ENCODE results near the gene ODAD3. TPM values are rescaled to one million over a fixed set of nuclear protein-coding genes. Genes with fewer than 3 reads are reported as not detected.

The ODAD3 gene
- total RNA-seq, 6 experiments from 2014 or later: 0.21 to 0.73 (median 0.54) TPM

DNA sequence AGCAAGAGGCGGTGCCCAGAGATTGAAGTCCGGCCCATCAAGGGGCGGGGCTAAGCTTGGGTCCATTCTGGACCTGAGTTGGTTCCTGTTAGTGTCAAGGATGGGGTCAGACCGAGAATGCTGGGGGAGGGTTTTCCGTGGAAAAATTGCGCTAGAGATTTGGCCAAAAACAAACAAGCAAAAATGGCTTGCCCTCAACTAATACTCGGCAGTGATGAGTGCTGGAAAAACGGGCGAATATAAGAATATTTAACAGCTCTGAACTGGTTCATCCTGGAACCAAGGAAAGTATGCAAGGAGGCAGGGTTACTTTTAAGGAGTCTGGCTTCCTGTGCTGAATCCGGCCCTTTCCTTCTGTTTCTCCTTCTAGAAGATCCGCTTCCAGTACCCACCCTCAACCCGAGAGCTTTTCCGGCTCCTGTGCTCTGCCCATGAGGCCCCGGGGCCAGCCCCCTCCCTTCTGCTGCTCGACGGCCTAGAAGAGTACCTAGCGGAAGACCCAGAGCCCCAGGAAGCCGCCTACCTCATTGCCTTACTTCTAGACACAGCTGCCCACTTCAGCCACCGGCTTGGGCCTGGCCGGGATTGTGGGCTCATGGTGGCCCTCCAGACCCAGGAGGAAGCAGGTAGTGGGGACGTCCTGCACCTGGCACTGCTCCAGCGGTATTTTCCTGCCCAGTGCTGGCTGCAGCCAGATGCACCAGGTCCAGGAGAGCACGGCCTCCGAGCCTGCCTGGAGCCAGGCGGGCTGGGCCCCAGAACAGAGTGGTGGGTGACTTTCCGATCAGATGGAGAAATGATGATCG is 59.6 kb downstream of the ODAD3 start:
- Histone ChIP-seq H3K9me3 (no peaks in the 10 kb centered on the region), H3K27me3 (no peaks in the 10 kb centered on the region), H3K4me1 (peaks cover 0 to 26% (median 13%) of the 10 kb centered on the region in 4 donors), H3K36me3 (no peaks in the 10 kb centered on the region), H3K4me3 (peak overlapping the region; percentile 48 to 73 (median 64)), H3K27ac (peak overlapping the region; percentile 68 to 93 (median 89))
- TF ChIP-seq, protein P1, sequence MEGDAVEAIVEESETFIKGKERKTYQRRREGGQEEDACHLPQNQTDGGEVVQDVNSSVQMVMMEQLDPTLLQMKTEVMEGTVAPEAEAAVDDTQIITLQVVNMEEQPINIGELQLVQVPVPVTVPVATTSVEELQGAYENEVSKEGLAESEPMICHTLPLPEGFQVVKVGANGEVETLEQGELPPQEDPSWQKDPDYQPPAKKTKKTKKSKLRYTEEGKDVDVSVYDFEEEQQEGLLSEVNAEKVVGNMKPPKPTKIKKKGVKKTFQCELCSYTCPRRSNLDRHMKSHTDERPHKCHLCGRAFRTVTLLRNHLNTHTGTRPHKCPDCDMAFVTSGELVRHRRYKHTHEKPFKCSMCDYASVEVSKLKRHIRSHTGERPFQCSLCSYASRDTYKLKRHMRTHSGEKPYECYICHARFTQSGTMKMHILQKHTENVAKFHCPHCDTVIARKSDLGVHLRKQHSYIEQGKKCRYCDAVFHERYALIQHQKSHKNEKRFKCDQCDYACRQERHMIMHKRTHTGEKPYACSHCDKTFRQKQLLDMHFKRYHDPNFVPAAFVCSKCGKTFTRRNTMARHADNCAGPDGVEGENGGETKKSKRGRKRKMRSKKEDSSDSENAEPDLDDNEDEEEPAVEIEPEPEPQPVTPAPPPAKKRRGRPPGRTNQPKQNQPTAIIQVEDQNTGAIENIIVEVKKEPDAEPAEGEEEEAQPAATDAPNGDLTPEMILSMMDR (IDR thresholded peaks at IDR 0.05): no peak
- TF ChIP-seq POLR2A (IDR thresholded peaks at IDR 0.05): peak; percentile 95
- intact Hi-C loops (cut with DNase I): no loop called here
- WGBS (ENCODE audit: insufficient coverage, low coverage, low lambda C conversion rate, missing lambda C conversion rate): 0% methylated on average over 18 of the region's 27 CpGs
- ATAC-seq (peak; percentile 18 to 28 (median 21)), DNase-seq (peak; percentile 81 to 85 (median 84))

DNA sequence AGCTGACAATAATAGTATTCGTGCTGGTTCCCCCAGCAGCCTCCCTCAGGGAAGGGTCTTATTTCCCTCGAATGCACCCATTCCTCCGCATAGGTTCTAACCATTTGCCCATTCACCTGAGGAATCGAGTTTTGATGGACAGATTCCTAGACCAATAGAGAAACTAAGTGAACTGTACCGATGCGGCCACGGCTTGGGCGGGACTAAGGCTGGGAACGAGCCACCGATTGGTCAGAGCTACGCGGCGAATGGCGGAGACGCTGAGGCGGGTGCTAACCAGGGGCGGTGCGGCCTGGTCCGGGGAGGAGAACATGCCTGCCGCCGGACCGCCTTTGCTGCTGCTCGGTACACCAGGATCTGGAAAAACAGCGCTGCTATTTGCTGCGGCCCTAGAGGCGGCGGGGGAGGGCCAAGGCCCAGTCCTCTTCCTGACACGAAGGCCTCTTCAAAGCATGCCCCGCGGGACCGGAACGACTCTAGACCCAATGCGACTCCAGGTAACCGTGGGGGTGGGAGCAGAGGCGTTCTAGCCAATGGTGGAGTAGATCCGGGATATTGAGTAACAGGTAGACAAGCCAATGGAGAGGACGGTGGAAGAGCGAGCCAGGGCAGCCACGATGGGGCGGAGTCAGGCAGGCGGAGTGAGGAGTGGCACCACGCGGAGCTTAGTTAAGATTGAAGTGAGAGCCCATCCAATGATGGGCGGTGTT is 60.3 kb downstream of the ODAD3 start, which contains the start of gene SWSAP1:
SWSAP1 (plus strand) TSS at position 234 of the 710 bp plus-strand sequence; CDS start at position 249, 15 bp downstream.
- TF ChIP-seq, protein P1 (IDR thresholded peaks at IDR 0.05): no peak
- no peak for TF ChIP-seq POLR2A (IDR thresholded peaks at IDR 0.05)
- ATAC-seq: peak; percentile 84 to 95 (median 92)
- DNase-seq: peak; percentile 98 to 99 (median 99)
- Histone ChIP-seq H3K27me3 (no peaks in the 10 kb centered on the region), H3K9me3 (no peaks in the 10 kb centered on the region), H3K4me1 (peaks cover 0 to 25% (median 11%) of the 10 kb centered on the region in 4 donors), H3K27ac (peak within 1 kb of the TSS; percentile 89 to 93 (median 89)), H3K4me3 (peak within 1 kb of the TSS; percentile 54 to 73 (median 64)), H3K36me3 (no peaks in the 10 kb centered on the region)
- intact Hi-C loops (cut with DNase I): no loop called here
- WGBS (ENCODE audit: insufficient coverage, low coverage, low lambda C conversion rate, missing lambda C conversion rate): under 1% methylated on average over 33 of the region's 44 CpGs

DNA sequence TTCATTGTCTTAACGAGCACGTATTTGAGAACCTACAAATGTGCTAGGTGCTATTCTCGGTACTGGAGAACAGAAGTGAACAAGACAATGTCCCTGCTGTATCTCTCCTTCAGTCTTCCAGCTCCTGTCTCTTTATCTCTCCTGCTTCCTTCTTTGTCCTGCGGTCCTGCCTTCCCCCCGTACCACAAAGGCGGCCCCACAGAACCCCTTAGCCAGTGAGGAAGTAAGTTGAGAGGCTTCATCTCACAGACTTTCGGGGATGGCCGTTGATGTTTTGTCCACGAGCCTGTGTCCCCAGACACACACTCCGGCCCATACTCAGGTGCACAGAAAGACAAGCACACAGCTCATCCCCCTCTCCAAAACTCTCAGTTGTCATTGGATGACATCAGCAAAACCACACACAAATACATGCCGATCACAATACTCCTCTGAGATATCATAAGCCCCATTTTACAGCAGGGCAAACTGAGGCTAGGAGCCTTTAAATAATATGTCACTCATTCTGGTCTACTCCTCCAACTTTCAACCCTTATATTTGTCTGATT is 61.0 kb downstream of the ODAD3 start:
- peak overlapping the region in 2 of 3 donors; percentile 64 to 73 for H3K4me3 ChIP-seq
- no peaks in the 10 kb centered on the region for H3K27me3 ChIP-seq
- no peak for TF ChIP-seq POLR2A (IDR thresholded peaks at IDR 0.05)
- TF ChIP-seq, protein P1 (IDR thresholded peaks at IDR 0.05): no peak
- H3K36me3 ChIP-seq: no peaks in the 10 kb centered on the region
- intact Hi-C loops (cut with DNase I): no loop called here
- no peak for ATAC-seq
- peak overlapping the region; percentile 71 to 89 (median 76) for H3K27ac ChIP-seq
- H3K9me3 ChIP-seq: no peaks in the 10 kb centered on the region
- 34% methylated on average over 11 of the region's 11 CpGs for WGBS (ENCODE audit: insufficient coverage, low coverage, low lambda C conversion rate, missing lambda C conversion rate)
- peaks cover 0 to 25% (median 11%) of the 10 kb centered on the region in 4 donors for H3K4me1 ChIP-seq
- no peak for DNase-seq

DNA sequence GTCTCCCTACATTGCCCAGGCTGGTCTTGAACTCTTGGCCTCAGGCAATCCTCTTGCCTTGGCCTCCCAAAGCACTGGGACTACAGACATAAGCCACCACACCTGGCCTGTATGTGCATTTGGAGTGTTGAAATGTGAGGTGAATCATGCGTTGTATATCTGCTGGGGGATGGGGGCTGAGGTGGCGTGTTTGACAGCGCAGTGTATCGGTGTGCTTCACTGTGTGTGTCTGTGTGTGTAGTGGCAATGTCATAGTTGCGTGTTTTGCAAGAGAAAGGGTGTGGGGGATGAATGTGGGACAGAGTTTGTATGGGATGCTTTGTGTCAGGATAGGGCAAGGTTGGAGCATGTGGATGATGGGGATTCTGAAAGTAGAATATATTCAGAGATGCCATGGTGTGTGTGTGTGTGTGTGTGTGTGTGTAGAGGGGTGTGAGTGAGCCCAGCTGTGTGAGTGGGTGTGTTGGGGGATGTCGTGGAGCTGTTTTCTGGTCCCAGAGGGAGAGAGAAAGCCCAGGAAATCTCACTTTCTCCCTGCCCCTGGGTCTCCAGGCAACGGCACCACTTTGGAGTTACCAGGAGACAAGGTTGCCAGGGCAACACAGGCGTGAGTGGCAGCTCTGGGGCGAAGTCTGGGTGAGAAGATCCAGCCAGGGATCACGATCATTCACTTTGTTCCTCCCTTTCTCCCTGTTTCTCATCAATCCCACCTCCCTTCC is 61.6 kb downstream of the ODAD3 start:
- WGBS (ENCODE audit: insufficient coverage, low coverage, low lambda C conversion rate, missing lambda C conversion rate): 45% methylated on average over 7 of the region's 10 CpGs
- TF ChIP-seq POLR2A (IDR thresholded peaks at IDR 0.05): no peak
- TF ChIP-seq, protein P1 (IDR thresholded peaks at IDR 0.05): no peak
- peak overlapping the region in 1 of 3 donors; percentile 73 for H3K4me3 ChIP-seq
- H3K9me3 ChIP-seq: no peaks in the 10 kb centered on the region
- intact Hi-C loops (cut with DNase I): no loop called here
- H3K4me1 ChIP-seq: peaks cover 0 to 25% (median 11%) of the 10 kb centered on the region in 4 donors
- no peaks in the 10 kb centered on the region for H3K36me3 ChIP-seq
- DNase-seq: no peak
- no peak overlapping the region for H3K27ac ChIP-seq
- no peaks in the 10 kb centered on the region for H3K27me3 ChIP-seq
- ATAC-seq: no peak

Data from right lobe of liver (tissue), 6 donors.